GM12892 (cell line): ENCODE results near the gene CCL19.

Source experiments
- DNase-seq: peaks from one replicate; pipeline ENCODE4 v3.0.0; 2011; ENCODE audit not compliant: insufficient read length
- FAIRE-seq: peaks from 2 replicates; lab custom pipeline; 2011; peaks lifted over from hg19 to GRCh38; lab: Jason Lieb, UNC
- POLR2A ChIP-seq: IDR thresholded peaks from 2 replicates; pipeline ENCODE4 v1.6.1; 2011; ENCODE audit warnings: low read depth, low read length, control low read depth
- POLR2AphosphoS5 ChIP-seq: IDR thresholded peaks from 2 replicates; pipeline ENCODE4 v1.6.1; 2011; ENCODE audit warnings: low read depth, low read length, control low read depth
- TAF1 ChIP-seq: IDR thresholded peaks from 2 replicates; pipeline ENCODE4 v1.6.1; 2011; ENCODE audit warnings: low read depth, mild to moderate bottlenecking, control low read depth, low read length, borderline replicate concordance

Gene CCL19

GRCh38 chr9:34688329-34689115 is 2.6 kb downstream of the CCL19 start:
- FAIRE-seq (no peak), DNase-seq (no peak)
- TF ChIP-seq POLR2AphosphoS5 = no peak
- TF ChIP-seq TAF1 = no peak
- no peak for TF ChIP-seq POLR2A

GRCh38 chr9:34687276-34688030 is 3.6 kb downstream of the CCL19 start:
- no peak for DNase-seq
- TF ChIP-seq POLR2AphosphoS5 (no peak), POLR2A (no peak)
- FAIRE-seq = no peak

GRCh38 chr9:34686732-34687131 is 4.3 kb downstream of the CCL19 start:
- FAIRE-seq (no peak), DNase-seq (no peak)
- TF ChIP-seq POLR2A = no peak
- no peak for TF ChIP-seq TAF1

GRCh38 chr9:34686231-34686630 is 4.8 kb downstream of the CCL19 start:
- no peak for DNase-seq
- TF ChIP-seq POLR2AphosphoS5 (no peak), TAF1 (no peak), POLR2A (no peak)
- no peak for FAIRE-seq

GRCh38 chr9:34685591-34685990 is 5.5 kb downstream of the CCL19 start:
- no peak for TF ChIP-seq POLR2AphosphoS5
- no peak for TF ChIP-seq TAF1
- no peak for TF ChIP-seq POLR2A
- DNase-seq = no peak
- FAIRE-seq = no peak

GRCh38 chr9:34684816-34685215 is 6.3 kb downstream of the CCL19 start:
- no peak for FAIRE-seq
- DNase-seq = no peak
- TF ChIP-seq TAF1 = no peak
- no peak for TF ChIP-seq POLR2AphosphoS5
- TF ChIP-seq POLR2A = no peak

GRCh38 chr9:34684145-34684544 is 6.9 kb downstream of the CCL19 start:
- FAIRE-seq (no peak), DNase-seq (no peak)
- TF ChIP-seq POLR2AphosphoS5 (no peak), POLR2A (no peak), TAF1 (no peak)

- TF ChIP-seq POLR2AphosphoS5 (no peak), POLR2A (no peak), TAF1 (no peak)
- no peak for FAIRE-seq
- DNase-seq = no peak
Observed at GRCh38 chr9:34675869-34676268, 15.2 kb downstream of the CCL19 start.

- TF ChIP-seq POLR2AphosphoS5 (no peak), TAF1 (no peak), POLR2A (no peak)
- FAIRE-seq = peak; percentile 38
- DNase-seq = no peak
Observed at GRCh38 chr9:34675048-34675714, 15.9 kb downstream of the CCL19 start.

- FAIRE-seq (no peak), DNase-seq (no peak)
- no peak for TF ChIP-seq TAF1
- TF ChIP-seq POLR2AphosphoS5 = no peak
- TF ChIP-seq POLR2A = no peak
Observed at GRCh38 chr9:34674440-34674839, 16.6 kb downstream of the CCL19 start.

- FAIRE-seq (no peak), DNase-seq (no peak)
- TF ChIP-seq POLR2A (no peak), TAF1 (no peak), POLR2AphosphoS5 (no peak)
Observed at GRCh38 chr9:34671307-34671706, 19.8 kb downstream of the CCL19 start.
